ENCODE data around the gene GPALPP1. TPM values are rescaled to one million over a fixed set of nuclear protein-coding genes. Genes with fewer than 3 reads are reported as not detected.

The GPALPP1 gene
- total RNA-seq, 1 donor from 2014 or later: 35.8 TPM

DNA sequence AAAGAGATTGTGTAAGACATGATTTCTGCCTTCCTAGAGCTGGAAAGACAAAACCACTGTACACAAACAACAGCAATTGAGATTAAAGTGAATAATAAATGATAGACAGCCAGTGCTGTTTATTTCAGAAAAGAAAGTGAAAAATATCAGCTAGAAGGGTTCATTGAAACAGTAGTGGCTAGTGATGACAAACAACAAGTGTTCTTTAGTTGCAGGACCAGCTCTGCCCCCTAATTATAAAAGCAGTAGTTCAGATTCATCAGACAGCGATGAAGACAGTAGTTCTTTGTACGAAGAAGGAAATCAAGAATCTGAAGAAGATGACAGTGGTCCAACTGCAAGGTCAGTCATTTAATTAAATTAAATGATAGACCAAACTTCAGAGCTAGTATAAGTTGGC lies 14.8 kb downstream of the GPALPP1 start:
- H3K9me3 Mint-ChIP-seq: no peaks in the 10 kb centered on the region
- no peak overlapping the region for H3K27ac Mint-ChIP-seq
- H3K4me3 Mint-ChIP-seq: no peak overlapping the region
- ATAC-seq (ENCODE audit: low read depth): no peak
- TF ChIP-seq, protein P1, sequence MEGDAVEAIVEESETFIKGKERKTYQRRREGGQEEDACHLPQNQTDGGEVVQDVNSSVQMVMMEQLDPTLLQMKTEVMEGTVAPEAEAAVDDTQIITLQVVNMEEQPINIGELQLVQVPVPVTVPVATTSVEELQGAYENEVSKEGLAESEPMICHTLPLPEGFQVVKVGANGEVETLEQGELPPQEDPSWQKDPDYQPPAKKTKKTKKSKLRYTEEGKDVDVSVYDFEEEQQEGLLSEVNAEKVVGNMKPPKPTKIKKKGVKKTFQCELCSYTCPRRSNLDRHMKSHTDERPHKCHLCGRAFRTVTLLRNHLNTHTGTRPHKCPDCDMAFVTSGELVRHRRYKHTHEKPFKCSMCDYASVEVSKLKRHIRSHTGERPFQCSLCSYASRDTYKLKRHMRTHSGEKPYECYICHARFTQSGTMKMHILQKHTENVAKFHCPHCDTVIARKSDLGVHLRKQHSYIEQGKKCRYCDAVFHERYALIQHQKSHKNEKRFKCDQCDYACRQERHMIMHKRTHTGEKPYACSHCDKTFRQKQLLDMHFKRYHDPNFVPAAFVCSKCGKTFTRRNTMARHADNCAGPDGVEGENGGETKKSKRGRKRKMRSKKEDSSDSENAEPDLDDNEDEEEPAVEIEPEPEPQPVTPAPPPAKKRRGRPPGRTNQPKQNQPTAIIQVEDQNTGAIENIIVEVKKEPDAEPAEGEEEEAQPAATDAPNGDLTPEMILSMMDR (IDR thresholded peaks at IDR 0.05): no peak
- H3K4me1 Mint-ChIP-seq: no peaks in the 10 kb centered on the region
- no peaks in the 10 kb centered on the region for H3K27me3 Mint-ChIP-seq
- DNase-seq: no peak
- peaks cover 54% of the 10 kb centered on the region for H3K36me3 Mint-ChIP-seq (ENCODE audit: low read depth)
- ChIA-PET CTCF (no interaction called here), POLR2A (no interaction called here)
- intact Hi-C loops (cut with micrococcal nuclease): no loop called here

DNA sequence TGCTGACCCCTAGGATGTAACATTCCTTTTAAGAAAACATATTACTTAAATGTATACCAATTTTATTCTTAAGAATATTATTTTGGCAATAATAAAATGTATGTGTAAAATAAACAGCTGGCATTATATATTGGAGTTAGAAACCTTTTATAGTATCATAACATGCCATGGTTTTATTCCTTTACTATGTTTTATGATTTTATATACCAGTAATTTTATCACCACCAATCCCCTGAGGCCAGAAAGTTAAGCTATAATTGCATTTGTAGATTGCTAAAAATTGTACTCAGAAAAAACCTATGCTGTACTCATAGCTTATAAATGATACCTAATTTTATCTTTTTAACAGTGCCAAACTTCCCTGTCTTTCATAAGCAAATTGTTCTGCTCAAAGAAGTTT lies 17.9 kb downstream of the GPALPP1 start:
- no peaks in the 10 kb centered on the region for H3K27me3 Mint-ChIP-seq
- no peaks in the 10 kb centered on the region for H3K9me3 Mint-ChIP-seq
- H3K4me3 Mint-ChIP-seq: no peak overlapping the region
- intact Hi-C loops (cut with micrococcal nuclease): no loop called here
- no peaks in the 10 kb centered on the region for H3K4me1 Mint-ChIP-seq
- CTCF ChIA-PET: no interaction called here
- ATAC-seq (ENCODE audit: low read depth): no peak
- POLR2A ChIA-PET: no interaction called here
- DNase-seq: no peak
- H3K36me3 Mint-ChIP-seq (ENCODE audit: low read depth): peaks cover 62% of the 10 kb centered on the region
- no peak overlapping the region for H3K27ac Mint-ChIP-seq
- TF ChIP-seq, protein P1 (IDR thresholded peaks at IDR 0.05): no peak

DNA sequence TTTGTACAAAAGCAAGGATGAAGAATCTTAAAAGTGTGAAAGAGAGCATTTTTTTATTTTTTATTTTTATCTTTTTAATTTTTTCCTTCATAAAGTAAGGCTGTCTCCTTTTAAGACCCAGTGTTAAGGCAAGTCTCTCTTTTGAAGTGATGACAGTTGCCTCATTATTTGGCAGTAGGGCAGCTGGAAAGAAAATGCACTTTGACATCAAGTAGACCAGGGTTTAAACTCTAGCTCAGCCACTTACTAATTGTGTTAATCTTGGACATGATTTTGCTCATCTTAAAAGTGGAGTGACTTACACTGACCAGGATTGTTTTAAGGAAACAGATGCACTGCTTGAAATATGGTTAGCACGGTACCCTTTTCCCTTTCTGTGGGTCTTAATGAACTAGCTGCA lies 18.5 kb downstream of the GPALPP1 start:
- peaks cover 60% of the 10 kb centered on the region for H3K36me3 Mint-ChIP-seq (ENCODE audit: low read depth)
- H3K27me3 Mint-ChIP-seq: no peaks in the 10 kb centered on the region
- POLR2A ChIA-PET: no interaction called here
- CTCF ChIA-PET: no interaction called here
- H3K27ac Mint-ChIP-seq: no peak overlapping the region
- H3K4me1 Mint-ChIP-seq: no peaks in the 10 kb centered on the region
- no peaks in the 10 kb centered on the region for H3K9me3 Mint-ChIP-seq
- DNase-seq (no peak), ATAC-seq (ENCODE audit: low read depth) (no peak)
- intact Hi-C loops (cut with micrococcal nuclease): no loop called here
- no peak overlapping the region for H3K4me3 Mint-ChIP-seq
- TF ChIP-seq, protein P1 (IDR thresholded peaks at IDR 0.05): no peak

DNA sequence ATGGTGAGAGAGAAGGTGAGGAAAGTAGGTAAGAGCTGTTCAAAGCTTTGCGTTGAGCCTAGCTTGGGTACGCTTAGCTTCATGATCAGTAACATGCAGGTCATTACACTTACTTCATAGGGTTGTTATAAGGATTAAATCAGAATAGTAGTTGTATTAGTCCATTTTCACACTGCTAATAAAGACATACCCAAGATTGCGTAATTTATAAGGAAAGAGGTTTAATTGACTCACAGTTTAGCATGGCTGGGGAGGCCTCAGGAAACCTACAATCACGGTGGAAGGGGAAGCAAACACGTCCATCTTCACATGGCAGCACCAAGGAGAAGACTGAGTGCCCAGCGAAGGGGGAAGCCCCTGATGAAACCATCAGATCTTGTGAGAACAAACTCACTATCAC lies 21.9 kb downstream of the GPALPP1 start:
- POLR2A ChIA-PET: no interaction called here
- Mint-ChIP-seq H3K27me3 (no peaks in the 10 kb centered on the region), H3K4me3 (no peak overlapping the region), H3K9me3 (no peaks in the 10 kb centered on the region), H3K4me1 (no peaks in the 10 kb centered on the region), H3K36me3 (ENCODE audit: low read depth) (peaks cover 65% of the 10 kb centered on the region), H3K27ac (no peak overlapping the region)
- no peak for DNase-seq
- TF ChIP-seq, protein P1 (IDR thresholded peaks at IDR 0.05): no peak
- no peak for ATAC-seq (ENCODE audit: low read depth)
- CTCF ChIA-PET: no interaction called here
- intact Hi-C loops (cut with micrococcal nuclease): no loop called here

DNA sequence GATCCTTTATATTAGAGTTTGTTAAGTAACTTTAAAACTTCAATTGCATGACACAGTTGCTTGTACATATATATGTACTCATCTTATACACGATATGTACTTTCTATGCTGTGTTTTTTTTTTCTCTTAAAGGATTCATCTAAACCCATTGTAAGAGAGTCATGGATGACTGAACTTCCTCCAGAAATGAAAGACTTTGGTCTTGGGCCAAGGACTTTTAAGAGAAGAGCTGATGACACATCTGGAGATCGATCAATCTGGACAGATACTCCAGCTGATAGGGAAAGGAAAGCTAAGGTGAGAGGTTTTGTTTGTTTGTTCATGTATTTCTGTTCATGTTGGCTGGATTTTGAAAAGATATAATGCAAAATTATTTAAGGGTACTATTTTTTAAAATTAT lies 26.0 kb downstream of the GPALPP1 start:
- H3K4me3 Mint-ChIP-seq: no peak overlapping the region
- POLR2A ChIA-PET: interaction anchor here (0.5 kb wide), 1 partner anchor 72 kb away, joined by 3 read pairs; no protein-coding TSS in a partner anchor

More for the DNA sequence above, 26.0 kb downstream of the GPALPP1 start:
- DNase-seq: no peak
- Mint-ChIP-seq H3K4me1 (no peaks in the 10 kb centered on the region), H3K27ac (no peak overlapping the region), H3K27me3 (no peaks in the 10 kb centered on the region), H3K36me3 (ENCODE audit: low read depth) (peaks cover 58% of the 10 kb centered on the region), H3K9me3 (no peaks in the 10 kb centered on the region)
- no peak for ATAC-seq (ENCODE audit: low read depth)
- TF ChIP-seq, protein P1 (IDR thresholded peaks at IDR 0.05): no peak
- intact Hi-C loops (cut with micrococcal nuclease): no loop called here
- CTCF ChIA-PET: no interaction called here
